SK-N-SH treated with all-trans-retinoic acid at 6 μM for 48 hours (cell line): ENCODE measurements around the gene CXCR6.

Experiments used
- ATAC-seq: fragments of 200-7000 bp; cut with Tn5 transposase; 3 replicates; pipeline ENCODE4 v1.9.1; 2020; ENCODE audit warnings: mild to moderate bottlenecking, moderate library complexity
- ARNTL ChIP-seq: fragments of 450-650 bp; formaldehyde crosslinking; IDR thresholded peaks from 2 replicates; pipeline ENCODE4 v1.5.0; 2020; ENCODE audit warnings: low read depth, mild to moderate bottlenecking, moderate library complexity, borderline replicate concordance
- BACH2 ChIP-seq: fragments of 250-450 bp; sonication (Bioruptor Pico); IDR thresholded peaks from 2 replicates; pipeline ENCODE4 v1.9.0; 2021; ENCODE audit warnings: mild to moderate bottlenecking, borderline replicate concordance
- CSDC2 ChIP-seq: fragments of 250-450 bp; sonication (Bioruptor Pico); IDR thresholded peaks from 2 replicates; pipeline ENCODE4 v1.5.0; 2020; ENCODE audit warnings: mild to moderate bottlenecking, moderate library complexity
- ESRRG ChIP-seq: fragments of 250-450 bp; sonication (Bioruptor Pico); IDR thresholded peaks from 2 replicates; pipeline ENCODE4 v1.6.1; 2021; ENCODE audit warnings: mild to moderate bottlenecking
- ISL1 ChIP-seq: fragments of 250-450 bp; sonication (Bioruptor Pico); IDR thresholded peaks from 2 replicates; pipeline ENCODE4 v2.1.2; 2022; ENCODE audit warnings: mild to moderate bottlenecking, moderate library complexity
- OSR1 ChIP-seq: fragments of 250-450 bp; sonication (Bioruptor Pico); IDR thresholded peaks from 2 replicates; pipeline ENCODE4 v1.8.0; 2022; ENCODE audit warnings: moderate library complexity, mild to moderate bottlenecking, inconsistent platforms
- PATZ1 ChIP-seq: fragments of 250-450 bp; sonication (Bioruptor Pico); IDR thresholded peaks from 2 replicates; pipeline ENCODE4 v1.8.0; 2020; ENCODE audit warnings: mild to moderate bottlenecking, moderate library complexity, borderline replicate concordance
- PPARA ChIP-seq: fragments of 250-450 bp; sonication (Bioruptor Pico); IDR thresholded peaks from 2 replicates; pipeline ENCODE4 v1.5.0; 2020; ENCODE audit warnings: mild to moderate bottlenecking, borderline replicate concordance
- RARB ChIP-seq: fragments of 250-450 bp; sonication (Bioruptor Pico); IDR thresholded peaks from 2 replicates; pipeline ENCODE4 v1.8.0; 2021; ENCODE audit warnings: mild to moderate bottlenecking, moderate library complexity
- SNAI2 ChIP-seq: fragments of 250-450 bp; sonication (Bioruptor Pico); IDR thresholded peaks from 2 replicates; pipeline ENCODE4 v1.5.0; 2020; ENCODE audit warnings: mild to moderate bottlenecking, moderate library complexity
- TCF4 ChIP-seq: fragments of 250-450 bp; sonication (Bioruptor Pico); IDR thresholded peaks from 2 replicates; pipeline ENCODE4 v1.8.0; 2021; ENCODE audit warnings: mild to moderate bottlenecking, moderate library complexity, borderline replicate concordance
- TOX ChIP-seq: fragments of 250-450 bp; sonication (Bioruptor Pico); IDR thresholded peaks from 2 replicates; pipeline ENCODE4 v1.8.0; 2021; ENCODE audit warnings: mild to moderate bottlenecking, moderate library complexity, borderline replicate concordance
- ZC3H10 ChIP-seq: fragments of 250-450 bp; sonication (Bioruptor Pico); IDR thresholded peaks from 2 replicates; pipeline ENCODE4 v1.5.1; 2021; ENCODE audit warnings: mild to moderate bottlenecking, moderate library complexity
- ZFP3 ChIP-seq: fragments of 250-450 bp; sonication (Bioruptor Pico); IDR thresholded peaks from 2 replicates; pipeline ENCODE4 v1.5.0; 2020; ENCODE audit warnings: mild to moderate bottlenecking, moderate library complexity
- ZFP30 ChIP-seq: fragments of 450-650 bp; formaldehyde crosslinking; IDR thresholded peaks from 2 replicates; pipeline ENCODE4 v1.5.0; 2022; ENCODE audit warnings: mild to moderate bottlenecking, moderate library complexity
- ZNF565 ChIP-seq: fragments of 450-650 bp; formaldehyde crosslinking; conservative IDR thresholded peaks from 2 replicates; pipeline ENCODE4 v1.5.0; 2020; ENCODE audit warnings: low read depth, mild to moderate bottlenecking, moderate library complexity
- ZNF8 ChIP-seq: fragments of 450-650 bp; formaldehyde crosslinking; IDR thresholded peaks from 2 replicates; pipeline ENCODE4 v1.5.0; 2020; ENCODE audit warnings: mild to moderate bottlenecking, moderate library complexity
- TF ChIP-seq, protein P1 (sequence below): fragments of 250-450 bp; sonication (Bioruptor Pico); IDR thresholded peaks from 2 replicates; pipeline ENCODE4 v1.5.0; 2020; ENCODE audit warnings: mild to moderate bottlenecking, moderate library complexity
- TF ChIP-seq, protein P2 (sequence below): fragments of 250-450 bp; sonication (Bioruptor Pico); IDR thresholded peaks from 2 replicates; pipeline ENCODE4 v1.5.1; 2021; ENCODE audit warnings: mild to moderate bottlenecking, moderate library complexity
- TF ChIP-seq, protein P3 (sequence below): fragments of 250-450 bp; sonication (Bioruptor Pico); IDR thresholded peaks from 2 replicates; pipeline ENCODE4 v1.5.1; 2020; ENCODE audit warnings: low read depth, mild to moderate bottlenecking, moderate library complexity
- TF ChIP-seq, protein P4 (sequence below): fragments of 250-450 bp; sonication (Bioruptor Pico); IDR thresholded peaks from 2 replicates; pipeline ENCODE4 v1.8.0; 2021; ENCODE audit warnings: low read depth, mild to moderate bottlenecking, moderate library complexity, borderline replicate concordance

The CXCR6 gene

DNA sequence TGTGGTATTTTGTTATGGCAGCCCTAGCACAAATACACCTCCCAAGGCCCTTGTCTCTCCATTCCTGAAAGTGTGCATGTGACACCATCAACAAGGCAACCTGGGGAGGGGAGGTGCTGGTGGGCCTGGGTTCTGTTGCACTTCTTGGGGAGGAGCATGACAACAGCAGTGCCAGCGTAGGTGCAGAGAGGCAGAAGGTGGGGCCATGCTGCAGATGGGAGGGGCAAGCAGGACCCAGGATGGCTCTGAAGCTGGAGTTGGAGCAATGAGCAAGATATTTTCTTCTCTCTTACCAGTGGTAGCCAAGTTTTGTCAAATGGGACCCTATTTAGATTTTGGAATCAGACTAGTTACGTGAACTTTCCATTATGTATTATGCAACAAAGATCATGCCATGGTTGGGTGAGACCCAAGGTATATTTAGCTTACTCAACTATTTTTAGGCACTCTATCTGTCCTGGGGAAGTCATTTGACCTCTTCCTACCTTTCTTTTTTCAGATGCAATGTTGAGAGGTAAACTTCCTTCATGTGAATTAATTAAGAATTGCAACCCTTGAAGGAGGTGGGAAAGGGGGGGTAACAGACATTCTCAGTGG is 49.0 kb downstream of the CXCR6 start:
- no peak for ATAC-seq
- TF ChIP-seq ZNF565 (CRISPR knock-in tag) (no peak), ZNF8 (CRISPR knock-in tag) (no peak), ESRRG (CRISPR knock-in tag) (no peak)

- TF ChIP-seq, protein P1, sequence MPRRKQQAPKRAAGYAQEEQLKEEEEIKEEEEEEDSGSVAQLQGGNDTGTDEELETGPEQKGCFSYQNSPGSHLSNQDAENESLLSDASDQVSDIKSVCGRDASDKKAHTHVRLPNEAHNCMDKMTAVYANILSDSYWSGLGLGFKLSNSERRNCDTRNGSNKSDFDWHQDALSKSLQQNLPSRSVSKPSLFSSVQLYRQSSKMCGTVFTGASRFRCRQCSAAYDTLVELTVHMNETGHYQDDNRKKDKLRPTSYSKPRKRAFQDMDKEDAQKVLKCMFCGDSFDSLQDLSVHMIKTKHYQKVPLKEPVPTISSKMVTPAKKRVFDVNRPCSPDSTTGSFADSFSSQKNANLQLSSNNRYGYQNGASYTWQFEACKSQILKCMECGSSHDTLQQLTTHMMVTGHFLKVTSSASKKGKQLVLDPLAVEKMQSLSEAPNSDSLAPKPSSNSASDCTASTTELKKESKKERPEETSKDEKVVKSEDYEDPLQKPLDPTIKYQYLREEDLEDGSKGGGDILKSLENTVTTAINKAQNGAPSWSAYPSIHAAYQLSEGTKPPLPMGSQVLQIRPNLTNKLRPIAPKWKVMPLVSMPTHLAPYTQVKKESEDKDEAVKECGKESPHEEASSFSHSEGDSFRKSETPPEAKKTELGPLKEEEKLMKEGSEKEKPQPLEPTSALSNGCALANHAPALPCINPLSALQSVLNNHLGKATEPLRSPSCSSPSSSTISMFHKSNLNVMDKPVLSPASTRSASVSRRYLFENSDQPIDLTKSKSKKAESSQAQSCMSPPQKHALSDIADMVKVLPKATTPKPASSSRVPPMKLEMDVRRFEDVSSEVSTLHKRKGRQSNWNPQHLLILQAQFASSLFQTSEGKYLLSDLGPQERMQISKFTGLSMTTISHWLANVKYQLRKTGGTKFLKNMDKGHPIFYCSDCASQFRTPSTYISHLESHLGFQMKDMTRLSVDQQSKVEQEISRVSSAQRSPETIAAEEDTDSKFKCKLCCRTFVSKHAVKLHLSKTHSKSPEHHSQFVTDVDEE, result no peak
- TF ChIP-seq TOX (CRISPR knock-in tag), result no peak
- ATAC-seq, result no peak
Measured at GRCh38 chr3:45992821-45993221, 49.6 kb downstream of the CXCR6 start.

- ATAC-seq, result no peak
- TF ChIP-seq CSDC2 (CRISPR knock-in tag) (no peak), PATZ1 (CRISPR knock-in tag) (no peak), OSR1 (no peak), ARNTL (no peak), ISL1 (CRISPR knock-in tag) (no peak), RARB (no peak), SNAI2 (CRISPR knock-in tag) (no peak), ZNF565 (CRISPR knock-in tag) (no peak), ZC3H10 (no peak), TCF4 (CRISPR knock-in tag) (no peak), BACH2 (CRISPR knock-in tag) (no peak), ZFP30 (CRISPR knock-in tag) (no peak), ESRRG (CRISPR knock-in tag) (no peak), PPARA (CRISPR knock-in tag) (no peak), TOX (CRISPR knock-in tag) (no peak), ZFP3 (CRISPR knock-in tag) (no peak)
- TF ChIP-seq, protein P1, result no peak
- TF ChIP-seq, protein P2, sequence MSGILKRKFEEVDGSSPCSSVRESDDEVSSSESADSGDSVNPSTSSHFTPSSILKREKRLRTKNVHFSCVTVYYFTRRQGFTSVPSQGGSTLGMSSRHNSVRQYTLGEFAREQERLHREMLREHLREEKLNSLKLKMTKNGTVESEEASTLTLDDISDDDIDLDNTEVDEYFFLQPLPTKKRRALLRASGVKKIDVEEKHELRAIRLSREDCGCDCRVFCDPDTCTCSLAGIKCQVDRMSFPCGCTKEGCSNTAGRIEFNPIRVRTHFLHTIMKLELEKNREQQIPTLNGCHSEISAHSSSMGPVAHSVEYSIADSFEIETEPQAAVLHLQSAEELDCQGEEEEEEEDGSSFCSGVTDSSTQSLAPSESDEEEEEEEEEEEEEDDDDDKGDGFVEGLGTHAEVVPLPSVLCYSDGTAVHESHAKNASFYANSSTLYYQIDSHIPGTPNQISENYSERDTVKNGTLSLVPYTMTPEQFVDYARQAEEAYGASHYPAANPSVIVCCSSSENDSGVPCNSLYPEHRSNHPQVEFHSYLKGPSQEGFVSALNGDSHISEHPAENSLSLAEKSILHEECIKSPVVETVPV (CRISPR knock-in tag), result no peak
- TF ChIP-seq, protein P3, sequence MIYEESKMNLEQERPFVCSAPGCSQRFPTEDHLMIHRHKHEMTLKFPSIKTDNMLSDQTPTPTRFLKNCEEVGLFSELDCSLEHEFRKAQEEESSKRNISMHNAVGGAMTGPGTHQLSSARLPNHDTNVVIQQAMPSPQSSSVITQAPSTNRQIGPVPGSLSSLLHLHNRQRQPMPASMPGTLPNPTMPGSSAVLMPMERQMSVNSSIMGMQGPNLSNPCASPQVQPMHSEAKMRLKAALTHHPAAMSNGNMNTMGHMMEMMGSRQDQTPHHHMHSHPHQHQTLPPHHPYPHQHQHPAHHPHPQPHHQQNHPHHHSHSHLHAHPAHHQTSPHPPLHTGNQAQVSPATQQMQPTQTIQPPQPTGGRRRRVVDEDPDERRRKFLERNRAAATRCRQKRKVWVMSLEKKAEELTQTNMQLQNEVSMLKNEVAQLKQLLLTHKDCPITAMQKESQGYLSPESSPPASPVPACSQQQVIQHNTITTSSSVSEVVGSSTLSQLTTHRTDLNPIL (CRISPR knock-in tag), result no peak
- TF ChIP-seq, protein P4, sequence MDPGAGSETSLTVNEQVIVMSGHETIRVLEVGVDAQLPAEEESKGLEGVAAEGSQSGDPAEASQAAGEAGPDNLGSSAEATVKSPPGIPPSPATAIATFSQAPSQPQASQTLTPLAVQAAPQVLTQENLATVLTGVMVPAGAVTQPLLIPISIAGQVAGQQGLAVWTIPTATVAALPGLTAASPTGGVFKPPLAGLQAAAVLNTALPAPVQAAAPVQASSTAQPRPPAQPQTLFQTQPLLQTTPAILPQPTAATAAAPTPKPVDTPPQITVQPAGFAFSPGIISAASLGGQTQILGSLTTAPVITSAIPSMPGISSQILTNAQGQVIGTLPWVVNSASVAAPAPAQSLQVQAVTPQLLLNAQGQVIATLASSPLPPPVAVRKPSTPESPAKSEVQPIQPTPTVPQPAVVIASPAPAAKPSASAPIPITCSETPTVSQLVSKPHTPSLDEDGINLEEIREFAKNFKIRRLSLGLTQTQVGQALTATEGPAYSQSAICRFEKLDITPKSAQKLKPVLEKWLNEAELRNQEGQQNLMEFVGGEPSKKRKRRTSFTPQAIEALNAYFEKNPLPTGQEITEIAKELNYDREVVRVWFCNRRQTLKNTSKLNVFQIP (CRISPR knock-in tag), result no peak
- TF ChIP-seq, all 23 proteins: peak for 0
Measured at GRCh38 chr3:45993421-45994027, 50.3 kb downstream of the CXCR6 start.
